Neuronal stem cell (in vitro differentiated cells): ENCODE results near the gene CD83.

ENCODE experiments used
- DNase-seq: peaks from one replicate; pipeline ENCODE4 v3.0.0-alpha.2; 2013; ENCODE audit warnings: low spot score
- H2AFZ ChIP-seq: one replicate; pipeline ENCODE4 v1.6.1; 2013; ENCODE audit warnings: mild to moderate bottlenecking, low read length, inconsistent platforms
- H2AK5ac ChIP-seq: 2 replicates; pipeline ENCODE4 v1.6.1; 2013; ENCODE audit warnings: low read depth, mild to moderate bottlenecking, inconsistent platforms, low read length, moderate library complexity, mixed read lengths
- H2BK120ac ChIP-seq: 2 replicates; pipeline ENCODE4 v1.6.1; 2013; ENCODE audit warnings: low read depth, mild to moderate bottlenecking, inconsistent platforms, low read length, moderate library complexity, mixed read lengths
- H2BK12ac ChIP-seq: one replicate; pipeline ENCODE4 v1.6.1; 2013; ENCODE audit warnings: low read length, inconsistent platforms
- H2BK15ac ChIP-seq: 2 replicates; pipeline ENCODE4 v1.6.1; 2013; ENCODE audit warnings: mild to moderate bottlenecking, low read length, inconsistent platforms, mixed read lengths
- H2BK5ac ChIP-seq: one replicate; pipeline ENCODE4 v1.6.1; 2013; ENCODE audit warnings: inconsistent platforms, mild to moderate bottlenecking, low read length, moderate library complexity
- H3K14ac ChIP-seq: one replicate; pipeline ENCODE4 v1.6.1; 2013; ENCODE audit warnings: low read length, inconsistent platforms
- H3K18ac ChIP-seq: 2 replicates; pipeline ENCODE4 v1.6.1; 2013; ENCODE audit warnings: low read length, inconsistent platforms
- H3K23ac ChIP-seq: 2 replicates; pipeline ENCODE4 v1.6.1; 2013; ENCODE audit warnings: low read depth, mild to moderate bottlenecking, mixed read lengths, low read length, inconsistent platforms; ENCODE audit not compliant: poor library complexity
- H3K27ac ChIP-seq: replicated peaks from 3 replicates; pipeline ENCODE4 v1.5.1; 2013; ENCODE audit warnings: low read length, inconsistent platforms
- H3K27me3 ChIP-seq, 3 experiments: 2 replicates each; pipeline ENCODE4 v1.6.1; 2013; ENCODE audit warnings: low read length in 3 of 3, mild to moderate bottlenecking in 2 of 3, inconsistent platforms in 1 of 3, low read depth in 1 of 3, mixed read lengths in 1 of 3, moderate library complexity in 1 of 3; ENCODE audit not compliant: control insufficient read depth in 3 of 3, insufficient read depth in 3 of 3
- H3K36me3 ChIP-seq, 2 donors: replicated peaks in 1 of 2; 2 replicates each; pipeline ENCODE4 v1.6.1; 2013; ENCODE audit warnings: low read length in 2 of 2; ENCODE audit not compliant: control insufficient read depth in 2 of 2, insufficient read depth in 2 of 2
- H3K4ac ChIP-seq: 2 replicates; pipeline ENCODE4 v1.6.1; 2013; ENCODE audit warnings: inconsistent platforms, mild to moderate bottlenecking, low read length, moderate library complexity
- H3K4me1 ChIP-seq, 2 donors: 1 replicate in 1 of 2; 2 replicates in 1 of 2; pipeline ENCODE4 v1.6.1; 2013; ENCODE audit warnings: low read length in 2 of 2, low read depth in 1 of 2; ENCODE audit not compliant: control insufficient read depth in 2 of 2, insufficient read depth in 1 of 2
- H3K4me2 ChIP-seq: one replicate; pipeline ENCODE4 v1.6.1; 2013; ENCODE audit warnings: mild to moderate bottlenecking, low read length, inconsistent platforms; ENCODE audit not compliant: insufficient read depth, poor library complexity, severe bottlenecking
- H3K4me3 ChIP-seq, 2 donors: 2 replicates each; pipeline ENCODE4 v1.5.1; 2013; ENCODE audit warnings: low read length in 2 of 2, mild to moderate bottlenecking in 2 of 2, inconsistent platforms in 1 of 2, moderate library complexity in 1 of 2
- H3K79me1 ChIP-seq: one replicate; pipeline ENCODE4 v1.6.1; 2013; ENCODE audit warnings: low read depth, mild to moderate bottlenecking, inconsistent platforms, low read length, moderate library complexity
- H3K9ac ChIP-seq: one replicate; pipeline ENCODE4 v1.6.1; 2013; ENCODE audit warnings: mild to moderate bottlenecking, low read depth, low read length, inconsistent platforms; ENCODE audit not compliant: poor library complexity
- H3K9me3 ChIP-seq, 2 donors: replicated peaks in 1 of 2; 2 replicates each; pipeline versions ENCODE3 to v1.6.1; 2013; ENCODE audit warnings: low read length in 2 of 2, mild to moderate bottlenecking in 2 of 2, inconsistent platforms in 1 of 2, low read depth in 1 of 2, mixed read lengths in 1 of 2, moderate library complexity in 1 of 2; ENCODE audit not compliant: control insufficient read depth in 2 of 2, insufficient read depth in 1 of 2
- H4K8ac ChIP-seq: one replicate; pipeline ENCODE4 v1.6.1; 2013; ENCODE audit warnings: low read depth, mild to moderate bottlenecking, inconsistent platforms, low read length, moderate library complexity
- H4K91ac ChIP-seq: one replicate; pipeline ENCODE4 v1.6.1; 2013; ENCODE audit warnings: low read length, low read depth, mild to moderate bottlenecking, inconsistent platforms; ENCODE audit not compliant: poor library complexity
- WGBS, 2 donors: extraction: QIAGEN DNeasy Blood & Tissue Kit; methylation state at CpG; one replicate each; pipeline ENCODE4 v1.1.7; 2013; ENCODE audit warnings: missing lambda C conversion rate in 2 of 2, mixed read lengths in 1 of 2; ENCODE audit not compliant: insufficient read length in 2 of 2, insufficient replicate concordance in 1 of 2; ENCODE audit errors: extremely low coverage in 2 of 2; 5-methylcytosine and 5-hydroxymethylcytosine counted together

The CD83 gene

DNA sequence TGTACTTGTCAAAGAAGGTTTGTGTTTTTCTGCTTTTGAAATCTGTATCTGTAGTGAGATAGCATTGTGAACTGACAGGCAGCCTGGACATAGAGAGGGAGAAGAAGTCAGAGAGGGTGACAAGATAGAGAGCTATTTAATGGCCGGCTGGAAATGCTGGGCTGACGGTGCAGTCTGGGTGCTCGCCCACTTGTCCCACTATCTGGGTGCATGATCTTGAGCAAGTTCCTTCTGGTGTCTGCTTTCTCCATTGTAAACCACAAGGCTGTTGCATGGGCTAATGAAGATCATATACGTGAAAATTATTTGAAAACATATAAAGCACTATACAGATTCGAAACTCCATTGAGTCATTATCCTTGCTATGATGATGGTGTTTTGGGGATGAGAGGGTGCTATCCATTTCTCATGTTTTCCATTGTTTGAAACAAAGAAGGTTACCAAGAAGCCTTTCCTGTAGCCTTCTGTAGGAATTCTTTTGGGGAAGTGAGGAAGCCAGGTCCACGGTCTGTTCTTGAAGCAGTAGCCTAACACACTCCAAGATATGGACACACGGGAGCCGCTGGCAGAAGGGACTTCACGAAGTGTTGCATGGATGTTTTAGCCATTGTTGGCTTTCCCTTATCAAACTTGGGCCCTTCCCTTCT, 18.4 kb downstream of the CD83 start:
- Histone ChIP-seq H3K27ac (no peak overlapping the region), H3K18ac (no peak overlapping the region), H2BK120ac (no peak overlapping the region), H4K8ac (no peak overlapping the region), H2AK5ac (no peak overlapping the region), H2BK12ac (no peak overlapping the region), H3K14ac (no peak overlapping the region), H4K91ac (no peak overlapping the region), H3K4me3 (no peak overlapping the region), H3K27me3 (no peaks in the 10 kb centered on the region), H2AFZ (no peak overlapping the region), H3K23ac (no peak overlapping the region), H2BK15ac (no peak overlapping the region), H3K36me3 (peaks cover 0 to 12% of the 10 kb centered on the region in 2 donors), H3K79me1 (no peaks in the 10 kb centered on the region), H3K4me2 (no peak overlapping the region), H3K9ac (no peak overlapping the region), H3K4ac (no peak overlapping the region), H2BK5ac (no peak overlapping the region), H3K9me3 (no peaks in the 10 kb centered on the region), H3K4me1 (no peaks in the 10 kb centered on the region)
- DNase-seq, result no peak
- WGBS, 2 donors, result no CpG with 5 or more reads among the region's 9 CpGs

DNA sequence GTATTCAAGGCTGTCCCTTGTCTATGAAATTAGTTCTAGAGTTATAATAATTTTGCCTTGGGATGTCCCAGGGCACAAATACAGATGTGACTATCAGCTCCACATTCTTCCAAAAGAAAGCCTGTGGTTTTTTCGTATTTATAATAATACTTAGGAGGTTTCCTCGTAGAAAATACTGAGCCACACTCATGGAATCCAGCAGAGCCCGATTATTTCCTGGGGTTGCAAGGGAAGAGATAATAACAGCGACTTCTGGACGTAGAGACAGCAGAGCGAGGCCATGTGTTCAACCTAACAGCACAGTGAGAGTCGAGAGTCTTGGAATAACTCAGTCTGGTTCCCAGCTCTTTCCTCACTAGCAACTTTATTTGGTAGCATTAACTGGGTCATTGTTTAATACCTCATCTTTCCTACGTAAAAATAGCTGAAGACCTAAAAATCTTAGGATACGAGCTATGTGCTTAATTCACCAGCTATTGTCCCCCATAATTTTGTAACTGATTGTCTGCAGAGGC, 21.2 kb downstream of the CD83 start:
- Histone ChIP-seq H2AK5ac (no peak overlapping the region), H3K36me3 (peaks cover 0 to 12% of the 10 kb centered on the region in 2 donors), H4K8ac (no peak overlapping the region), H3K79me1 (no peaks in the 10 kb centered on the region), H3K9ac (no peak overlapping the region), H2BK120ac (no peak overlapping the region), H3K4me1 (peaks cover 3% of the 10 kb centered on the region in 2 donors), H3K14ac (no peak overlapping the region), H3K4me3 (no peak overlapping the region), H2BK15ac (no peak overlapping the region), H3K27ac (no peak overlapping the region), H3K4me2 (no peak overlapping the region), H2BK5ac (no peak overlapping the region), H3K27me3 (no peaks in the 10 kb centered on the region), H3K9me3 (no peaks in the 10 kb centered on the region), H3K18ac (no peak overlapping the region), H3K4ac (no peak overlapping the region), H2BK12ac (no peak overlapping the region), H4K91ac (no peak overlapping the region), H3K23ac (no peak overlapping the region), H2AFZ (no peak overlapping the region)
- WGBS, 2 donors, result no CpG with 5 or more reads among the region's 9 CpGs
- no peak for DNase-seq

DNA sequence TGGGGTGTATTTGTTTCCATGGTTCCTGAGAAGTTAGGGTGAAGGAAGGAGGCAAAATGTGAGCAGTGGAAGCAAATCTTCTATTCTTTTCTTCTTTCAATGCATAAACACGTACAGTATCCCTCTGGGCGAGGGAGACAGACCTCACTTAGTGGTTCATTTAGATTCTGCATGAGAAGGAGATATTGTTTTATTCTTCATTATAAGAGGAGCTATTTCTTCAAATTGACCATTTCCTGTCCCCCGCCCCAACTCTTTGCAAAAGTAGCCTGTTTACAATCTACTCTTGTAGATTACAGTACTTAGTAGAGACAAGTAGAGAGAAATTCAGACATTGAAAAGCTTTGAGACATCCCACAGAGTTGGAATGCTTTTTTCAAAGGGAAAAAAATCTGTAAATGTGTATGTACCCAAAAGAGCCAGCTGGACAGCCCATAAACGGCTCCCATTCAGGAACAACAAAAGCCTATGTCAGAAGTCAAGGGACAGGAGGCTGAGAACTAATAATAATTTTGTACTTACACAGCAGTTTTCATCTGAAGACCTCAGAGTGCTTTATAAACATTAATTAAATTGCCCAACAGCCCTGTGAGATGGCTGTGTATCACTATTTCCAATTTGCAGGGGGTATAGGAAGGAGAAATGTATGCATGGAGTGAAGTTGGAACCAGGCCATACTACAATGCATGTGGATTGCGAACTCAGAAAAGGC, 23.9 kb downstream of the CD83 start:
- H4K8ac ChIP-seq, result no peak overlapping the region
- DNase-seq, result no peak
- H2BK120ac ChIP-seq, result no peak overlapping the region
- H4K91ac ChIP-seq, result no peak overlapping the region
- no peak overlapping the region for H2BK5ac ChIP-seq
- H3K79me1 ChIP-seq, result no peaks in the 10 kb centered on the region
- H3K27ac ChIP-seq, result no peak overlapping the region
- H3K27me3 ChIP-seq, result no peaks in the 10 kb centered on the region
- no peak overlapping the region for H3K4me3 ChIP-seq
- H3K36me3 ChIP-seq, result no peaks in the 10 kb centered on the region
- WGBS, 2 donors, result no CpG with 5 or more reads among the region's 5 CpGs
- H3K4me1 ChIP-seq, result peaks cover 3 to 4% of the 10 kb centered on the region in 2 donors
- no peak overlapping the region for H3K9ac ChIP-seq
- H3K9me3 ChIP-seq, result no peaks in the 10 kb centered on the region
- H2AK5ac ChIP-seq, result no peak overlapping the region
- H2AFZ ChIP-seq, result no peak overlapping the region
- no peak overlapping the region for H3K4ac ChIP-seq
- no peak overlapping the region for H3K14ac ChIP-seq
- no peak overlapping the region for H2BK12ac ChIP-seq
- no peak overlapping the region for H2BK15ac ChIP-seq
- H3K4me2 ChIP-seq, result no peak overlapping the region
- H3K23ac ChIP-seq, result no peak overlapping the region
- H3K18ac ChIP-seq, result no peak overlapping the region

DNA sequence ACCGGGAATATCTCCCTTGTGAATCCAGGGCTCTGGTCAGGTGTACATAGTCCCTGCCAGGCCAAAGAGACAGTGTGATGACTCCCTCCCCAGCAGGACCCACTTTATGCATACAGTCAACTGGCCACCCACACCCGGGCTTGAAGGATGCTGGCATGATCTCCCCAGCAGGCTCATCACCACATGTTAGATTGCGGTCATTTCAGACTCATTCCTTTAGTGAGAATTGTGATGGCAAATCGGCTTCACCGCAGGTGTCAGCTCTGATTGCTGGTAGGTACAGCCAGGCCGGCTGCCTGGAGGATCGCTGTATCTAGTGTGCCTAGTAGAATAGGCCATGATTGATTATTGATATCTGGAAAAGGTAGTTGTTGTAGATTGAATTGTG, 24.5 kb downstream of the CD83 start:
- Histone ChIP-seq H3K4me2 (no peak overlapping the region), H3K36me3 (no peaks in the 10 kb centered on the region), H3K9ac (no peak overlapping the region), H2BK5ac (no peak overlapping the region), H2AK5ac (no peak overlapping the region), H3K27me3 (no peaks in the 10 kb centered on the region), H3K14ac (no peak overlapping the region), H2BK12ac (no peak overlapping the region), H3K18ac (no peak overlapping the region), H4K91ac (no peak overlapping the region), H3K4ac (no peak overlapping the region), H4K8ac (no peak overlapping the region), H3K4me3 (no peak overlapping the region), H2BK120ac (no peak overlapping the region), H3K23ac (no peak overlapping the region), H2BK15ac (no peak overlapping the region), H3K4me1 (peaks cover 4% of the 10 kb centered on the region in 2 donors), H2AFZ (no peak overlapping the region), H3K79me1 (no peaks in the 10 kb centered on the region), H3K27ac (no peak overlapping the region), H3K9me3 (no peaks in the 10 kb centered on the region)
- no CpG with 5 or more reads among the region's 7 CpGs for WGBS, 2 donors
- no peak for DNase-seq
